K562 (cell line): ENCODE results near the gene BBX. TPM values are rescaled to one million over a fixed set of nuclear protein-coding genes. Genes with fewer than 3 reads are reported as not detected.

Source experiments
- ATAC-seq: fragments of 200-7000 bp; cut with Tn5 transposase; 3 replicates; pipeline ENCODE4 v1.9.1; 2020; ENCODE audit warnings: moderate library complexity
- BruUV-seq: library from RNA; stranded (reverse); fragments of 400-500 nt; replicated peaks from 2 replicates; lab custom pipeline; 2021; lab: Mats Ljungman, UMichigan
- CTCF ChIA-PET: fragments of 300-600 bp; formaldehyde crosslinking; extraction: SDS; loops from one replicate; lab custom pipeline; 2021; ENCODE audit warnings: low intra/inter-chr PET ratio; lab: Yijun Ruan, JAX
- POLR2A ChIA-PET: fragments of 300-600, 350-650 bp; sonication (Branson Sonifier 250); formaldehyde crosslinking; extraction: SDS; loops from one replicate; lab custom pipeline; 2021; ENCODE audit warnings: antibody characterized with exemption, inconsistent platforms; lab: Yijun Ruan, JAX
- DNase-seq, 4 experiments: peaks; one replicate each; pipeline versions ENCODE4 v3.0.0 to v3.0.0-alpha.2; 2011 to 2018; ENCODE audit warnings: low spot score in 3 of 4, mixed read lengths in 3 of 4; ENCODE audit errors: extremely low read depth in 1 of 4
- FAIRE-seq: peaks from 2 replicates; lab custom pipeline; 2011; peaks lifted over from hg19 to GRCh38; lab: Jason Lieb, UNC
- H2AFZ ChIP-seq: 2 replicates; pipeline ENCODE4 v1.6.0; 2011; ENCODE audit warnings: low read depth, low read length, control low read depth, inconsistent platforms
- H3K27ac ChIP-seq: fragments of 200-600 bp; 3 replicates; pipeline ENCODE4 v1.8.0; 2011; ENCODE audit warnings: low read depth, mild to moderate bottlenecking, control low read depth, inconsistent platforms, low read length, moderate library complexity, mixed read lengths; ENCODE audit errors: extremely low read depth
- H3K27me3 ChIP-seq, 2 experiments: fragments of 300-600 bp in 1 of 2; 2 replicates in 1 of 2; 3 replicates in 1 of 2; pipeline versions ENCODE4 v1.6.0 to v1.8.0; 2011; ENCODE audit warnings: inconsistent platforms in 2 of 2, low read length in 2 of 2, mild to moderate bottlenecking in 1 of 2, mixed read lengths in 1 of 2, moderate library complexity in 1 of 2; ENCODE audit not compliant: control insufficient read depth in 2 of 2, insufficient read depth in 2 of 2
- H3K36me3 ChIP-seq: fragments of 300-600 bp; 3 replicates; pipeline ENCODE4 v1.8.0; 2011; ENCODE audit warnings: mild to moderate bottlenecking, low read length, inconsistent platforms; ENCODE audit not compliant: control insufficient read depth, insufficient read depth
- H3K4me1 ChIP-seq, 2 experiments: fragments of 200-600 bp in 1 of 2; replicated peaks in 1 of 2; 2 replicates in 1 of 2; 3 replicates in 1 of 2; pipeline versions ENCODE4 v1.5.1 to v1.8.0; 2011; ENCODE audit warnings: inconsistent platforms in 2 of 2, low read length in 2 of 2, mild to moderate bottlenecking in 1 of 2, mixed read lengths in 1 of 2, moderate library complexity in 1 of 2; ENCODE audit not compliant: control insufficient read depth in 2 of 2, insufficient read depth in 2 of 2
- H3K4me2 ChIP-seq: 2 replicates; pipeline ENCODE4 v1.6.1; 2011; ENCODE audit warnings: low read length, control low read depth, inconsistent platforms, mixed read lengths; ENCODE audit not compliant: insufficient read depth
- H3K4me3 ChIP-seq: fragments of 200-600 bp; sonication (generic), shearing (Covaris generic); 2 replicates; pipeline ENCODE4 v1.5.1; 2016; ENCODE audit warnings: control low read depth, inconsistent platforms
- H3K79me2 ChIP-seq: fragments of 200-600 bp; 3 replicates; pipeline ENCODE4 v1.8.0; 2011; ENCODE audit warnings: low read length, inconsistent platforms; ENCODE audit not compliant: control insufficient read depth, insufficient read depth
- H3K9ac ChIP-seq, 2 experiments: 2 replicates each; pipeline versions ENCODE4 v1.6.0 to v1.6.1; 2011; ENCODE audit warnings: low read depth in 2 of 2, low read length in 2 of 2, control low read depth in 1 of 2, inconsistent platforms in 1 of 2, mild to moderate bottlenecking in 1 of 2, mixed read lengths in 1 of 2; ENCODE audit not compliant: insufficient read depth in 1 of 2
- H3K9me1 ChIP-seq: one replicate; pipeline ENCODE4 v1.6.0; 2011; ENCODE audit warnings: inconsistent platforms, mild to moderate bottlenecking, low read length, moderate library complexity; ENCODE audit not compliant: control insufficient read depth, insufficient read depth
- H3K9me3 ChIP-seq: replicated peaks from 2 replicates; pipeline ENCODE4 v1.5.1; 2011; ENCODE audit warnings: low read depth, low read length, inconsistent platforms; ENCODE audit not compliant: control insufficient read depth, insufficient read depth
- H4K20me1 ChIP-seq: replicated peaks from 2 replicates; pipeline ENCODE4 v1.6.1; 2011; ENCODE audit warnings: low read length, inconsistent platforms, mixed read lengths; ENCODE audit not compliant: control insufficient read depth, insufficient read depth
- BRF1 ChIP-seq: IDR thresholded peaks from 3 replicates; pipeline ENCODE4 v1.6.1; 2011; ENCODE audit warnings: borderline replicate concordance, mild to moderate bottlenecking; ENCODE audit not compliant: insufficient read length; ENCODE audit errors: extremely low read depth
- ILF3 ChIP-seq: fragments of 450-650 bp; IDR thresholded peaks from 2 replicates; pipeline ENCODE4 v1.6.1; 2018; ENCODE audit warnings: antibody characterized with exemption, mild to moderate bottlenecking, moderate library complexity, borderline replicate concordance
- NFE2 ChIP-seq: IDR thresholded peaks from 2 replicates; pipeline ENCODE4 v1.6.1; 2014; ENCODE audit warnings: antibody characterized with exemption, low read depth
- TCF3 ChIP-seq: sonication (generic); formaldehyde crosslinking; IDR thresholded peaks from 2 replicates; pipeline ENCODE4 v1.4.0; 2020; ENCODE audit warnings: mild to moderate bottlenecking, missing genetic modification reagents
- TCFL5 ChIP-seq: fragments of 250-450 bp; sonication (Bioruptor Pico); conservative IDR thresholded peaks from 2 replicates; pipeline ENCODE4 v1.6.1; 2021; ENCODE audit warnings: mild to moderate bottlenecking, moderate library complexity, matching md5 sums
- ZNF561 ChIP-seq: fragments of 450-650 bp; formaldehyde crosslinking; conservative IDR thresholded peaks from 2 replicates; pipeline ENCODE4 v1.4.0; 2020; ENCODE audit warnings: mild to moderate bottlenecking, moderate library complexity
- WGBS: fragments of 100-300 bp; shearing (Covaris generic); methylation state at CpG from one replicate; pipeline ENCODE4 v1.1.6; 2016; ENCODE audit warnings: low coverage, mixed read lengths; ENCODE audit not compliant: insufficient coverage; ENCODE audit errors: missing lambda C conversion rate; 5-methylcytosine and 5-hydroxymethylcytosine counted together
- in situ Hi-C: fragments of 300-500 bp; cut with MboI; formaldehyde crosslinking; loops from 4 replicates; pipeline ENCODE4 v1.15.0; 2018; ENCODE audit warnings: inconsistent platforms, mixed read lengths
- intact Hi-C: fragments of 100-400 bp; cut with micrococcal nuclease; formaldehyde crosslinking; loops from 2 replicates; pipeline ENCODE4 v1.14.2; 2022
- polyA plus RNA-seq, 8 experiments: library from polyadenylated mRNA; depleted of rRNA in 4 of 8; stranded (reverse) in 5 of 8; unstranded in 3 of 8; fragments of >200 nt; fragmentation: Nextera tagmentation in 2 of 8; fragmentation: Illumina TruSeq in 1 of 8; extraction: Ambion mirVana in 2 of 8; extraction: Trizol in 1 of 8; gene quantifications; 2 replicates each; pipeline versions ENCODE4 v1.2.1 to v1.2.3, GENCODE V29; 2011 to 2014; ENCODE audit warnings: inconsistent platforms in 1 of 8, missing spikeins in 1 of 8
- total RNA-seq, 7 experiments: library from RNA; depleted of rRNA in 6 of 7; stranded (reverse); fragments of >200 nt in 6 of 7; fragmentation: Illumina TruSeq in 2 of 7; extraction: Trizol in 2 of 7; gene quantifications; 2 replicates each; pipeline versions ENCODE4 v1.2.1 to v1.2.3, GENCODE V29; 2011 to 2021; ENCODE audit warnings: low replicate concordance in 1 of 7
- TF ChIP-seq, protein P1 (sequence below), 2 experiments: fragments of 450-650 bp; IDR thresholded peaks; 2 replicates each; pipeline ENCODE4 v1.6.1; 2018; ENCODE audit warnings: mild to moderate bottlenecking in 2 of 2, low read depth in 1 of 2; ENCODE audit not compliant: partially characterized antibody in 2 of 2
- TF ChIP-seq, protein P2 (sequence below): fragments of 450-650 bp; formaldehyde crosslinking; IDR thresholded peaks from 2 replicates; pipeline ENCODE4 v1.4.0; 2020; ENCODE audit warnings: mild to moderate bottlenecking

Gene BBX
- total and polyA plus RNA-seq, 9 of the 15 experiments (the other 6 are each of a cell fraction or from before 2014, with no cell fraction given): 4.9 to 19.5 (median 11.8) TPM

GRCh38 chr3:107668416-107668815, 145.7 kb downstream of the BBX start (continued):
- TF ChIP-seq, protein P1, sequence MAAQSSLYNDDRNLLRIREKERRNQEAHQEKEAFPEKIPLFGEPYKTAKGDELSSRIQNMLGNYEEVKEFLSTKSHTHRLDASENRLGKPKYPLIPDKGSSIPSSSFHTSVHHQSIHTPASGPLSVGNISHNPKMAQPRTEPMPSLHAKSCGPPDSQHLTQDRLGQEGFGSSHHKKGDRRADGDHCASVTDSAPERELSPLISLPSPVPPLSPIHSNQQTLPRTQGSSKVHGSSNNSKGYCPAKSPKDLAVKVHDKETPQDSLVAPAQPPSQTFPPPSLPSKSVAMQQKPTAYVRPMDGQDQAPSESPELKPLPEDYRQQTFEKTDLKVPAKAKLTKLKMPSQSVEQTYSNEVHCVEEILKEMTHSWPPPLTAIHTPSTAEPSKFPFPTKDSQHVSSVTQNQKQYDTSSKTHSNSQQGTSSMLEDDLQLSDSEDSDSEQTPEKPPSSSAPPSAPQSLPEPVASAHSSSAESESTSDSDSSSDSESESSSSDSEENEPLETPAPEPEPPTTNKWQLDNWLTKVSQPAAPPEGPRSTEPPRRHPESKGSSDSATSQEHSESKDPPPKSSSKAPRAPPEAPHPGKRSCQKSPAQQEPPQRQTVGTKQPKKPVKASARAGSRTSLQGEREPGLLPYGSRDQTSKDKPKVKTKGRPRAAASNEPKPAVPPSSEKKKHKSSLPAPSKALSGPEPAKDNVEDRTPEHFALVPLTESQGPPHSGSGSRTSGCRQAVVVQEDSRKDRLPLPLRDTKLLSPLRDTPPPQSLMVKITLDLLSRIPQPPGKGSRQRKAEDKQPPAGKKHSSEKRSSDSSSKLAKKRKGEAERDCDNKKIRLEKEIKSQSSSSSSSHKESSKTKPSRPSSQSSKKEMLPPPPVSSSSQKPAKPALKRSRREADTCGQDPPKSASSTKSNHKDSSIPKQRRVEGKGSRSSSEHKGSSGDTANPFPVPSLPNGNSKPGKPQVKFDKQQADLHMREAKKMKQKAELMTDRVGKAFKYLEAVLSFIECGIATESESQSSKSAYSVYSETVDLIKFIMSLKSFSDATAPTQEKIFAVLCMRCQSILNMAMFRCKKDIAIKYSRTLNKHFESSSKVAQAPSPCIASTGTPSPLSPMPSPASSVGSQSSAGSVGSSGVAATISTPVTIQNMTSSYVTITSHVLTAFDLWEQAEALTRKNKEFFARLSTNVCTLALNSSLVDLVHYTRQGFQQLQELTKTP (IDR thresholded peaks at IDR 0.05; ENCODE audit: low read depth in 1 of 2, partially characterized antibody in 2 of 2): no peak
- TF ChIP-seq TCFL5 (CRISPR knock-in tag) (no peak), TCF3 (CRISPR knock-in tag) (no peak), ILF3 (no peak)
- TF ChIP-seq, all 486 proteins: peak for 0

- no peaks in the 10 kb centered on the region for H4K20me1 ChIP-seq
- no peak overlapping the region for H3K4me3 ChIP-seq
- ATAC-seq: no peak
- H3K9me1 ChIP-seq: no peaks in the 10 kb centered on the region
- no peak overlapping the region for H3K4me2 ChIP-seq
- no peak for DNase-seq
- H3K79me2 ChIP-seq: no peaks in the 10 kb centered on the region; the same call in 2 of the 3 replicates
- H3K27me3 ChIP-seq: no peaks in the 10 kb centered on the region
- no peak for FAIRE-seq
- H3K36me3 ChIP-seq: no peaks in the 10 kb centered on the region
- H2AFZ ChIP-seq: no peak overlapping the region
- TF ChIP-seq ZNF561 (CRISPR knock-in tag): no peak
- TF ChIP-seq BRF1: no peak
- no peak for TF ChIP-seq NFE2
- TF ChIP-seq, protein P2, sequence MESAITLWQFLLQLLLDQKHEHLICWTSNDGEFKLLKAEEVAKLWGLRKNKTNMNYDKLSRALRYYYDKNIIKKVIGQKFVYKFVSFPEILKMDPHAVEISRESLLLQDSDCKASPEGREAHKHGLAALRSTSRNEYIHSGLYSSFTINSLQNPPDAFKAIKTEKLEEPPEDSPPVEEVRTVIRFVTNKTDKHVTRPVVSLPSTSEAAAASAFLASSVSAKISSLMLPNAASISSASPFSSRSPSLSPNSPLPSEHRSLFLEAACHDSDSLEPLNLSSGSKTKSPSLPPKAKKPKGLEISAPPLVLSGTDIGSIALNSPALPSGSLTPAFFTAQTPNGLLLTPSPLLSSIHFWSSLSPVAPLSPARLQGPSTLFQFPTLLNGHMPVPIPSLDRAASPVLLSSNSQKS (CRISPR knock-in tag): no peak
- no TSS peak for BruUV-seq
- in situ Hi-C loops: no loop called here
- intact Hi-C loops: loop anchor here (10.0 kb wide), 1 partner anchor 94 kb away; no protein-coding TSS in a partner anchor
- 29% methylated on average over 3 of the region's 3 CpGs for WGBS
- no peaks in the 10 kb centered on the region for H3K4me1 ChIP-seq
- H3K27ac ChIP-seq: no peak overlapping the region
- no peaks in the 10 kb centered on the region for H3K9me3 ChIP-seq
- POLR2A ChIA-PET: no interaction called here
- no peak overlapping the region for H3K9ac ChIP-seq
- CTCF ChIA-PET: no interaction called here
Measured at GRCh38 chr3:107668963-107669362, 146.2 kb downstream of the BBX start.
